ENCODE data around the gene CHRNB2.

The CHRNB2 gene

GRCh38 chr1:154565876-154566275 lies 1.7 kb upstream of the CHRNB2 start:
- Histone ChIP-seq H3K27me3 (ENCODE audit: insufficient read depth, low read length, poor library complexity) (no peaks in the 10 kb centered on the region), H3K79me2 (ENCODE audit: control insufficient read depth, insufficient read depth, low read length) (no peaks in the 10 kb centered on the region)

GRCh38 chr1:154568157-154568815 lies 708 bp downstream of the CHRNB2 start:
- WGBS (ENCODE audit: extremely low coverage, insufficient coverage, low lambda C conversion rate): no CpG with 5 or more reads among the region's 17 CpGs
- Histone ChIP-seq H3K27ac (ENCODE audit: low read depth, low read length) (no peak overlapping the region), H4K8ac (ENCODE audit: low read depth, low read length) (no peak overlapping the region), H3K4me1 (ENCODE audit: control insufficient read depth, low read depth, low read length) (peaks cover 6% of the 10 kb centered on the region), H4K5ac (ENCODE audit: low read length) (no peak overlapping the region), H2AK5ac (ENCODE audit: low read length) (no peak overlapping the region), H3K36me3 (ENCODE audit: control insufficient read depth, insufficient read depth, low read length) (no peaks in the 10 kb centered on the region), H3K4ac (ENCODE audit: low read depth, low read length) (no peak overlapping the region), H3K9ac (ENCODE audit: low read length) (peak overlapping the region; percentile 46), H3K18ac (ENCODE audit: low read length) (no peak overlapping the region), H3K4me2 (ENCODE audit: low read length) (peak overlapping the region; percentile 64), H3K4me3 (ENCODE audit: low read length) (no peak overlapping the region), H3K79me1 (ENCODE audit: low read length) (no peaks in the 10 kb centered on the region), H3K56ac (ENCODE audit: low read length) (no peak overlapping the region), H2BK15ac (replicated peaks; ENCODE audit: low read depth) (no peak overlapping the region), H3K79me2 (ENCODE audit: control insufficient read depth, insufficient read depth, low read length) (no peaks in the 10 kb centered on the region), H3K23ac (ENCODE audit: low read length) (no peak overlapping the region), H2BK120ac (ENCODE audit: low read depth, low read length) (no peak overlapping the region), H2BK5ac (ENCODE audit: low read length) (no peak overlapping the region), H3K27me3 (ENCODE audit: insufficient read depth, low read length, poor library complexity) (no peaks in the 10 kb centered on the region)
- DNase-seq: no peak

More at GRCh38 chr1:154565876-154566275, 1.7 kb upstream of the CHRNB2 start:
- DNase-seq: no peak
- no peaks in the 10 kb centered on the region for H3K79me1 ChIP-seq (ENCODE audit: low read length)
- peaks cover 6% of the 10 kb centered on the region for H3K4me1 ChIP-seq (ENCODE audit: control insufficient read depth, low read depth, low read length)
- no peak overlapping the region for H3K56ac ChIP-seq (ENCODE audit: low read length)
- H2BK5ac ChIP-seq (ENCODE audit: low read length): no peak overlapping the region
- no peak overlapping the region for H3K9ac ChIP-seq (ENCODE audit: low read length)
- no peak overlapping the region for H2BK15ac ChIP-seq (replicated peaks; ENCODE audit: low read depth)
- H3K23ac ChIP-seq (ENCODE audit: low read length): no peak overlapping the region
- no peak overlapping the region for H3K18ac ChIP-seq (ENCODE audit: low read length)
- no peaks in the 10 kb centered on the region for H3K36me3 ChIP-seq (ENCODE audit: control insufficient read depth, insufficient read depth, low read length)
- no peak overlapping the region for H3K4ac ChIP-seq (ENCODE audit: low read depth, low read length)
- no peak overlapping the region for H3K4me3 ChIP-seq (ENCODE audit: low read length)
- no peak overlapping the region for H3K4me2 ChIP-seq (ENCODE audit: low read length)
- no peak overlapping the region for H2AK5ac ChIP-seq (ENCODE audit: low read length)
- H4K8ac ChIP-seq (ENCODE audit: low read depth, low read length): no peak overlapping the region
- H2BK120ac ChIP-seq (ENCODE audit: low read depth, low read length): no peak overlapping the region
- H4K5ac ChIP-seq (ENCODE audit: low read length): no peak overlapping the region
- WGBS (ENCODE audit: extremely low coverage, insufficient coverage, low lambda C conversion rate): no CpG with 5 or more reads among the region's 6 CpGs
- no peak overlapping the region for H3K27ac ChIP-seq (ENCODE audit: low read depth, low read length)

- no peak for DNase-seq
- H3K4me3 ChIP-seq (ENCODE audit: low read length): no peak overlapping the region
- no CpG with 5 or more reads among the region's 59 CpGs for WGBS (ENCODE audit: extremely low coverage, insufficient coverage, low lambda C conversion rate)
Measured at GRCh38 chr1:154571244-154571963, 3.8 kb downstream of the CHRNB2 start.

GRCh38 chr1:154571964-154572288 lies 4.3 kb downstream of the CHRNB2 start:
- no peaks in the 10 kb centered on the region for H3K36me3 ChIP-seq (ENCODE audit: control insufficient read depth, insufficient read depth, low read length)
- no peak overlapping the region for H3K4me2 ChIP-seq (ENCODE audit: low read length)
- no peak overlapping the region for H3K56ac ChIP-seq (ENCODE audit: low read length)
- H4K5ac ChIP-seq (ENCODE audit: low read length): no peak overlapping the region
- no peak overlapping the region for H2BK15ac ChIP-seq (replicated peaks; ENCODE audit: low read depth)
- no peak overlapping the region for H3K4me3 ChIP-seq (ENCODE audit: low read length)
- no peak overlapping the region for H3K27ac ChIP-seq (ENCODE audit: low read depth, low read length)
- H3K4me1 ChIP-seq (ENCODE audit: control insufficient read depth, low read depth, low read length): peaks cover 4% of the 10 kb centered on the region
- H2BK5ac ChIP-seq (ENCODE audit: low read length): no peak overlapping the region
- no peak overlapping the region for H3K9ac ChIP-seq (ENCODE audit: low read length)
- no peak overlapping the region for H3K18ac ChIP-seq (ENCODE audit: low read length)
- no peaks in the 10 kb centered on the region for H3K27me3 ChIP-seq (ENCODE audit: insufficient read depth, low read length, poor library complexity)
- H2BK120ac ChIP-seq (ENCODE audit: low read depth, low read length): no peak overlapping the region
- no peak overlapping the region for H4K8ac ChIP-seq (ENCODE audit: low read depth, low read length)
- no peak overlapping the region for H2AK5ac ChIP-seq (ENCODE audit: low read length)
- WGBS (ENCODE audit: extremely low coverage, insufficient coverage, low lambda C conversion rate): no CpG with 5 or more reads among the region's 29 CpGs
- no peak for DNase-seq
- H3K4ac ChIP-seq (ENCODE audit: low read depth, low read length): no peak overlapping the region
- no peaks in the 10 kb centered on the region for H3K79me2 ChIP-seq (ENCODE audit: control insufficient read depth, insufficient read depth, low read length)
- no peak overlapping the region for H3K23ac ChIP-seq (ENCODE audit: low read length)
- no peaks in the 10 kb centered on the region for H3K79me1 ChIP-seq (ENCODE audit: low read length)

More at GRCh38 chr1:154571244-154571963, 3.8 kb downstream of the CHRNB2 start:
- Histone ChIP-seq H3K36me3 (ENCODE audit: control insufficient read depth, insufficient read depth, low read length) (no peaks in the 10 kb centered on the region), H3K79me1 (ENCODE audit: low read length) (no peaks in the 10 kb centered on the region), H3K27me3 (ENCODE audit: insufficient read depth, low read length, poor library complexity) (no peaks in the 10 kb centered on the region), H3K18ac (ENCODE audit: low read length) (no peak overlapping the region), H3K4me1 (ENCODE audit: control insufficient read depth, low read depth, low read length) (peaks cover 6% of the 10 kb centered on the region), H3K4me2 (ENCODE audit: low read length) (no peak overlapping the region), H3K4ac (ENCODE audit: low read depth, low read length) (no peak overlapping the region), H3K23ac (ENCODE audit: low read length) (no peak overlapping the region), H4K5ac (ENCODE audit: low read length) (no peak overlapping the region), H3K9ac (ENCODE audit: low read length) (no peak overlapping the region), H3K79me2 (ENCODE audit: control insufficient read depth, insufficient read depth, low read length) (no peaks in the 10 kb centered on the region), H3K27ac (ENCODE audit: low read depth, low read length) (no peak overlapping the region), H2BK120ac (ENCODE audit: low read depth, low read length) (no peak overlapping the region), H2BK15ac (replicated peaks; ENCODE audit: low read depth) (no peak overlapping the region), H4K8ac (ENCODE audit: low read depth, low read length) (no peak overlapping the region), H2AK5ac (ENCODE audit: low read length) (no peak overlapping the region), H2BK5ac (ENCODE audit: low read length) (no peak overlapping the region), H3K56ac (ENCODE audit: low read length) (no peak overlapping the region)

- no peak overlapping the region for H3K27ac ChIP-seq (ENCODE audit: low read depth, low read length)
- H3K36me3 ChIP-seq (ENCODE audit: control insufficient read depth, insufficient read depth, low read length): no peaks in the 10 kb centered on the region
- no peak overlapping the region for H3K4me3 ChIP-seq (ENCODE audit: low read length)
- no peaks in the 10 kb centered on the region for H3K79me2 ChIP-seq (ENCODE audit: control insufficient read depth, insufficient read depth, low read length)
- no peak overlapping the region for H3K56ac ChIP-seq (ENCODE audit: low read length)
- no peak overlapping the region for H3K4me2 ChIP-seq (ENCODE audit: low read length)
- no peak overlapping the region for H3K18ac ChIP-seq (ENCODE audit: low read length)
- H2BK120ac ChIP-seq (ENCODE audit: low read depth, low read length): no peak overlapping the region
- H3K27me3 ChIP-seq (ENCODE audit: insufficient read depth, low read length, poor library complexity): no peaks in the 10 kb centered on the region
- no peak overlapping the region for H3K4ac ChIP-seq (ENCODE audit: low read depth, low read length)
- H3K4me1 ChIP-seq (ENCODE audit: control insufficient read depth, low read depth, low read length): peaks cover 2% of the 10 kb centered on the region
- H2BK15ac ChIP-seq (replicated peaks; ENCODE audit: low read depth): no peak overlapping the region
- H3K23ac ChIP-seq (ENCODE audit: low read length): no peak overlapping the region
- H3K79me1 ChIP-seq (ENCODE audit: low read length): no peaks in the 10 kb centered on the region
- no peak overlapping the region for H3K9ac ChIP-seq (ENCODE audit: low read length)
- no CpG with 5 or more reads among the region's 10 CpGs for WGBS (ENCODE audit: extremely low coverage, insufficient coverage, low lambda C conversion rate)
- no peak overlapping the region for H4K8ac ChIP-seq (ENCODE audit: low read depth, low read length)
- no peak overlapping the region for H2AK5ac ChIP-seq (ENCODE audit: low read length)
- H4K5ac ChIP-seq (ENCODE audit: low read length): no peak overlapping the region
- H2BK5ac ChIP-seq (ENCODE audit: low read length): no peak overlapping the region
- peak; percentile 49 for DNase-seq
Measured at GRCh38 chr1:154572468-154573167, 5.0 kb downstream of the CHRNB2 start.
